Endothelial cell of umbilical vein (primary cell): Measurements from ENCODE around the gene HMCN1. TPM values are rescaled to one million over a fixed set of nuclear protein-coding genes. Genes with fewer than 3 reads are reported as not detected.

ENCODE experiments used
- BruUV-seq: library from RNA; stranded (reverse); fragments of 400-500 nt; replicated peaks from 2 replicates; lab custom pipeline; 2021; lab: Mats Ljungman, UMichigan
- CTCF ChIA-PET: fragments of 300-600, 350-600 bp; sonication (Branson Sonifier 250); formaldehyde crosslinking; loops from one replicate; lab custom pipeline; 2021; ENCODE audit warnings: antibody characterized with exemption, inconsistent platforms; lab: Charles Lee
- POLR2A ChIA-PET: fragments of 300-600, 350-600 bp; sonication (Branson Sonifier 250); formaldehyde crosslinking; loops from one replicate; lab custom pipeline; 2021; ENCODE audit warnings: antibody characterized with exemption, inconsistent platforms; lab: Charles Lee
- DNase-seq: peaks from one replicate; pipeline ENCODE4 v3.0.0-alpha.2; 2011; ENCODE audit warnings: low read depth, low spot score
- FAIRE-seq: peaks from 2 replicates; lab custom pipeline; 2011; peaks lifted over from hg19 to GRCh38; lab: Jason Lieb, UNC
- H2AFZ ChIP-seq: 2 replicates; pipeline ENCODE4 v1.6.0; 2012; ENCODE audit warnings: low read depth, low read length, control low read depth, inconsistent platforms
- H3K27ac ChIP-seq: 2 replicates; pipeline ENCODE4 v1.5.1; 2011; ENCODE audit warnings: low read depth, mild to moderate bottlenecking, control low read depth, low read length, moderate library complexity; ENCODE audit not compliant: insufficient read depth
- H3K27me3 ChIP-seq, 2 experiments: 2 replicates each; pipeline versions ENCODE4 v1.6.0 to v1.6.1; 2011; ENCODE audit warnings: low read length in 2 of 2, mixed read lengths in 1 of 2; ENCODE audit not compliant: control insufficient read depth in 2 of 2, insufficient read depth in 2 of 2
- H3K36me3 ChIP-seq, 2 experiments: 2 replicates in 1 of 2; 3 replicates in 1 of 2; pipeline ENCODE4 v1.5.1; 2011; ENCODE audit warnings: low read length in 2 of 2, mild to moderate bottlenecking in 1 of 2, moderate library complexity in 1 of 2; ENCODE audit not compliant: control insufficient read depth in 2 of 2, insufficient read depth in 2 of 2; ENCODE audit errors: extremely low read depth in 1 of 2
- H3K4me1 ChIP-seq: 3 replicates; pipeline ENCODE4 v1.5.1; 2011; ENCODE audit warnings: mild to moderate bottlenecking, low read length; ENCODE audit not compliant: control insufficient read depth, insufficient read depth; ENCODE audit errors: extremely low read depth
- H3K4me2 ChIP-seq: 2 replicates; pipeline ENCODE4 v1.6.1; 2011; ENCODE audit warnings: low read length, control low read depth, mixed read lengths; ENCODE audit not compliant: insufficient read depth
- H3K4me3 ChIP-seq, 3 experiments: fragments of 200-600 bp in 1 of 3; sonication (generic), shearing (Covaris generic) in 1 of 3; replicated peaks in 1 of 3; 2 replicates each; pipeline ENCODE4 v1.5.1; 2011 to 2016; ENCODE audit warnings: control low read depth in 3 of 3, low read length in 3 of 3, mild to moderate bottlenecking in 2 of 3, inconsistent platforms in 1 of 3, low read depth in 1 of 3, moderate library complexity in 1 of 3; ENCODE audit not compliant: insufficient read depth in 1 of 3
- H3K79me2 ChIP-seq: 2 replicates; pipeline ENCODE4 v1.6.0; 2012; ENCODE audit warnings: low read length, inconsistent platforms; ENCODE audit not compliant: control insufficient read depth, insufficient read depth
- H3K9ac ChIP-seq: replicated peaks from 2 replicates; pipeline ENCODE3; 2011; ENCODE audit warnings: low read length, control low read depth; ENCODE audit not compliant: insufficient read depth; ENCODE audit errors: extremely low read depth
- H3K9me1 ChIP-seq: replicated peaks from 3 replicates; pipeline ENCODE4 v1.6.0; 2011; ENCODE audit warnings: mild to moderate bottlenecking, low read length; ENCODE audit not compliant: control insufficient read depth, insufficient read depth; ENCODE audit errors: extremely low read depth
- H3K9me3 ChIP-seq: replicated peaks from 2 replicates; pipeline ENCODE4 v1.5.1; 2012; ENCODE audit warnings: low read length, inconsistent platforms; ENCODE audit not compliant: control insufficient read depth, insufficient read depth
- H4K20me1 ChIP-seq: replicated peaks from 2 replicates; pipeline ENCODE3; 2011; ENCODE audit warnings: mild to moderate bottlenecking, low read length; ENCODE audit not compliant: control insufficient read depth, insufficient read depth; ENCODE audit errors: extremely low read depth
- EZH2 ChIP-seq: IDR thresholded peaks from 2 replicates; pipeline ENCODE4 v1.6.1; 2012; ENCODE audit warnings: borderline replicate concordance, low read depth, mild to moderate bottlenecking, moderate library complexity, low read length, inconsistent platforms; ENCODE audit not compliant: severe bottlenecking
- FOS ChIP-seq: IDR thresholded peaks from 2 replicates; pipeline ENCODE4 v1.6.1; 2011; ENCODE audit warnings: mild to moderate bottlenecking, low read length, moderate library complexity, borderline replicate concordance; ENCODE audit not compliant: insufficient read depth
- GATA2 ChIP-seq: IDR thresholded peaks from 2 replicates; pipeline ENCODE4 v1.7.0; 2011; ENCODE audit warnings: low read depth, mild to moderate bottlenecking, moderate library complexity, mixed read lengths, low read length; ENCODE audit not compliant: insufficient read length, insufficient read depth
- JUN ChIP-seq: IDR thresholded peaks from 2 replicates; pipeline ENCODE4 v1.6.1; 2011; ENCODE audit warnings: borderline replicate concordance, low read depth; ENCODE audit not compliant: insufficient read length, insufficient read depth
- MYC ChIP-seq: IDR thresholded peaks from one replicate; pipeline ENCODE4 v1.6.1; 2011; ENCODE audit warnings: mild to moderate bottlenecking, low read depth, low read length
- POLR2A ChIP-seq: IDR thresholded peaks from 2 replicates; pipeline ENCODE4 v1.6.1; 2012; ENCODE audit warnings: low read depth, mild to moderate bottlenecking, control low read depth, low read length
- POLR2AphosphoS5 ChIP-seq: IDR thresholded peaks from 2 replicates; pipeline ENCODE4 v1.6.1; 2012; ENCODE audit warnings: low read depth, mild to moderate bottlenecking, control low read depth, low read length, moderate library complexity; ENCODE audit not compliant: insufficient read depth
- dilution Hi-C: fragments of 300-500 bp; cut with MboI; formaldehyde crosslinking; loops from one replicate; pipeline ENCODE4 v1.15.0; 2019; ENCODE audit warnings: low sequenced_read_pairs; ENCODE audit not compliant: extremely low pct_ligation_motif_present
- intact Hi-C: fragments of 100-400 bp; cut with micrococcal nuclease; formaldehyde crosslinking; loops from one replicate; pipeline ENCODE4 v1.10.0; 2022
- polyA plus RNA-seq, 4 experiments: library from polyadenylated mRNA; depleted of rRNA in 3 of 4; stranded (reverse) in 3 of 4; unstranded in 1 of 4; fragments of >200 nt; gene quantifications; 2 replicates each; pipeline versions ENCODE4 v1.2.1 to v1.2.3, GENCODE V29; 2011 to 2012; ENCODE audit warnings: missing spikeins in 1 of 4
- total RNA-seq: library from RNA; stranded (reverse); gene quantifications from 2 replicates; pipeline ENCODE4 v1.2.3, GENCODE V29; 2021
- TF ChIP-seq, protein P1 (sequence below): IDR thresholded peaks from 2 replicates; pipeline ENCODE4 v1.6.1; 2011; ENCODE audit not compliant: insufficient read depth, insufficient read length
- TF ChIP-seq, protein P2 (sequence below), 2 donors: IDR thresholded peaks; 1 replicate in 1 of 2; 2 replicates in 1 of 2; pipeline ENCODE4 v1.5.1; 2011; ENCODE audit warnings: low read length in 2 of 2, mild to moderate bottlenecking in 2 of 2, moderate library complexity in 2 of 2, control low read depth in 1 of 2, inconsistent platforms in 1 of 2, low read depth in 1 of 2; ENCODE audit not compliant: insufficient read depth in 1 of 2; ENCODE audit errors: extremely low read depth in 1 of 2

The HMCN1 gene
- total and polyA plus RNA-seq, 2 donors (not counting 3 experiments of a cell fraction or from before 2014, with no cell fraction given), result 10.3 to 16.0 TPM

DNA sequence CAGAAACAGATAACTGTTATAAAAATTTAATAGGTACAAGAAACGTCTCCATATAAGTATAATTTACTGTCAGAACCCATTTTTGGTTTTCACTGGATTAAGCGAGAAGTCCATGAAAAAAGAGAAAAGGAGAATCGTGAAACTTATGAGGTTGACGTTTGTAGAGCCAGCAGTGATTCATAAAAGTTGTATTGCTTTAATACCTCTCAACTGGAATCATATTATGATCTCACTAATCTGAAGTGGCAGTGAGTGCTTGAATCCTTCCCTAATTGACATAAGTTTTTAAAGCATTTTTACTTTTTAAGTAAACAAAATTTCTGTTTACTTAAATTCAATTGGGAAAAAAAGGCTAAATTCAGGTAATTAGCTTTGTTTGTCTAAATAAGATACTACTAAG, 325.6 kb downstream of the HMCN1 start:
- Histone ChIP-seq H3K27me3 (no peaks in the 10 kb centered on the region), H2AFZ (no peak overlapping the region), H3K36me3 (no peaks in the 10 kb centered on the region), H3K4me1 (no peaks in the 10 kb centered on the region), H3K79me2 (no peaks in the 10 kb centered on the region), H3K9me1 (no peaks in the 10 kb centered on the region), H3K4me2 (no peak overlapping the region), H3K9me3 (no peaks in the 10 kb centered on the region), H3K4me3 (no peak overlapping the region), H4K20me1 (no peaks in the 10 kb centered on the region), H3K27ac (no peak overlapping the region), H3K9ac (no peak overlapping the region)
- FAIRE-seq (peak; percentile 18), DNase-seq (no peak)
- CTCF ChIA-PET, result no interaction called here
- intact Hi-C loops, result no loop called here
- BruUV-seq, result no TSS peak
- TF ChIP-seq JUN (no peak), GATA2 (no peak), FOS (no peak), POLR2AphosphoS5 (no peak), MYC (no peak), POLR2A (no peak), EZH2 (no peak)
- TF ChIP-seq, protein P1, sequence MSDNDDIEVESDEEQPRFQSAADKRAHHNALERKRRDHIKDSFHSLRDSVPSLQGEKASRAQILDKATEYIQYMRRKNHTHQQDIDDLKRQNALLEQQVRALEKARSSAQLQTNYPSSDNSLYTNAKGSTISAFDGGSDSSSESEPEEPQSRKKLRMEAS, result no peak
- TF ChIP-seq, protein P2, sequence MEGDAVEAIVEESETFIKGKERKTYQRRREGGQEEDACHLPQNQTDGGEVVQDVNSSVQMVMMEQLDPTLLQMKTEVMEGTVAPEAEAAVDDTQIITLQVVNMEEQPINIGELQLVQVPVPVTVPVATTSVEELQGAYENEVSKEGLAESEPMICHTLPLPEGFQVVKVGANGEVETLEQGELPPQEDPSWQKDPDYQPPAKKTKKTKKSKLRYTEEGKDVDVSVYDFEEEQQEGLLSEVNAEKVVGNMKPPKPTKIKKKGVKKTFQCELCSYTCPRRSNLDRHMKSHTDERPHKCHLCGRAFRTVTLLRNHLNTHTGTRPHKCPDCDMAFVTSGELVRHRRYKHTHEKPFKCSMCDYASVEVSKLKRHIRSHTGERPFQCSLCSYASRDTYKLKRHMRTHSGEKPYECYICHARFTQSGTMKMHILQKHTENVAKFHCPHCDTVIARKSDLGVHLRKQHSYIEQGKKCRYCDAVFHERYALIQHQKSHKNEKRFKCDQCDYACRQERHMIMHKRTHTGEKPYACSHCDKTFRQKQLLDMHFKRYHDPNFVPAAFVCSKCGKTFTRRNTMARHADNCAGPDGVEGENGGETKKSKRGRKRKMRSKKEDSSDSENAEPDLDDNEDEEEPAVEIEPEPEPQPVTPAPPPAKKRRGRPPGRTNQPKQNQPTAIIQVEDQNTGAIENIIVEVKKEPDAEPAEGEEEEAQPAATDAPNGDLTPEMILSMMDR (IDR thresholded peaks at IDR 0.05; ENCODE audit: extremely low read depth in 1 of 2, insufficient read depth in 1 of 2, low read depth in 1 of 2, low read length in 2 of 2), result no peak
- dilution Hi-C loops, result no loop called here
- POLR2A ChIA-PET, result no interaction called here
